HepG2 (cell line): Measurements from ENCODE around the gene EEF2. TPM values are rescaled to one million over a fixed set of nuclear protein-coding genes. Genes with fewer than 3 reads are reported as not detected.
A peak's percentile ranks its signal among the peaks of the same experiment; 100 is the strongest.

Source experiments
- ARHGAP35 ChIP-seq: sonication (generic); formaldehyde crosslinking; IDR thresholded peaks from 2 replicates; pipeline ENCODE4 v1.9.0; 2022; ENCODE audit warnings: mild to moderate bottlenecking, inconsistent platforms, moderate library complexity, missing genetic modification reagents, borderline replicate concordance
- GABPB1 ChIP-seq: IDR thresholded peaks from 2 replicates; pipeline ENCODE4 v1.6.1; 2016; ENCODE audit warnings: mild to moderate bottlenecking, missing genetic modification reagents, moderate library complexity, missing compliant biosample characterization
- KMT2A ChIP-seq: sonication (generic); formaldehyde crosslinking; IDR thresholded peaks from 2 replicates; pipeline ENCODE4 v1.4.0; 2020; ENCODE audit warnings: missing genetic modification reagents
- PAWR ChIP-seq: sonication (generic); formaldehyde crosslinking; IDR thresholded peaks from 2 replicates; pipeline ENCODE4 v1.4.0; 2020; ENCODE audit warnings: missing genetic modification reagents, mild to moderate bottlenecking, borderline replicate concordance
- RXRB ChIP-seq: IDR thresholded peaks from 2 replicates; pipeline ENCODE4 v1.6.1; 2016; ENCODE audit warnings: borderline replicate concordance, missing genetic modification reagents, missing compliant biosample characterization
- SCMH1 ChIP-seq: sonication (generic); formaldehyde crosslinking; IDR thresholded peaks from 2 replicates; pipeline ENCODE4 v1.9.0; 2021; ENCODE audit warnings: missing genetic modification reagents, mild to moderate bottlenecking, borderline replicate concordance
- SIX4 ChIP-seq: sonication (generic); formaldehyde crosslinking; IDR thresholded peaks from 2 replicates; pipeline ENCODE4 v1.4.0; 2020; ENCODE audit warnings: missing genetic modification reagents
- SOX6 ChIP-seq, 2 experiments: fragments of 450-650 bp in 1 of 2; sonication (generic) in 1 of 2; formaldehyde crosslinking in 1 of 2; IDR thresholded peaks; 2 replicates each; pipeline versions ENCODE4 v1.4.0 to v1.6.1; 2017 to 2020; ENCODE audit warnings: antibody characterized with exemption in 1 of 2, mild to moderate bottlenecking in 1 of 2, missing genetic modification reagents in 1 of 2
- SP140L ChIP-seq: sonication (generic); formaldehyde crosslinking; IDR thresholded peaks from 2 replicates; pipeline ENCODE4 v1.4.0; 2020; ENCODE audit warnings: missing genetic modification reagents, borderline replicate concordance
- ZBTB8A ChIP-seq: sonication (generic); formaldehyde crosslinking; IDR thresholded peaks from 2 replicates; pipeline ENCODE4 v1.4.0; 2020; ENCODE audit warnings: mild to moderate bottlenecking, low read depth, missing genetic modification reagents, borderline replicate concordance
- ZFP37 ChIP-seq: sonication (generic); formaldehyde crosslinking; IDR thresholded peaks from 2 replicates; pipeline ENCODE4 v1.4.0; 2020; ENCODE audit warnings: missing genetic modification reagents, borderline replicate concordance
- ZNF224 ChIP-seq: sonication (generic); formaldehyde crosslinking; IDR thresholded peaks from 2 replicates; pipeline ENCODE4 v1.5.0; 2020; ENCODE audit warnings: mild to moderate bottlenecking, missing genetic modification reagents
- ZNF282 ChIP-seq: fragments of 450-650 bp; IDR thresholded peaks from 2 replicates; pipeline ENCODE4 v1.6.1; 2018; ENCODE audit not compliant: partially characterized antibody
- ZNF317 ChIP-seq: sonication (generic); formaldehyde crosslinking; IDR thresholded peaks from 2 replicates; pipeline ENCODE4 v1.5.0; 2020; ENCODE audit warnings: mild to moderate bottlenecking, missing genetic modification reagents
- ZNF367 ChIP-seq: sonication (generic); formaldehyde crosslinking; IDR thresholded peaks from 2 replicates; pipeline ENCODE4 v1.4.0; 2020; ENCODE audit warnings: missing genetic modification reagents, borderline replicate concordance
- ZNF616 ChIP-seq: sonication (generic); formaldehyde crosslinking; IDR thresholded peaks from 2 replicates; pipeline ENCODE4 v1.5.0; 2020; ENCODE audit warnings: low read depth, mild to moderate bottlenecking, missing genetic modification reagents
- ZNF780A ChIP-seq: sonication (generic); formaldehyde crosslinking; IDR thresholded peaks from 2 replicates; pipeline ENCODE4 v1.8.0; 2022; ENCODE audit warnings: mild to moderate bottlenecking, missing genetic modification reagents, moderate library complexity
- polyA plus RNA-seq, 8 experiments: library from polyadenylated mRNA; depleted of rRNA in 3 of 8; stranded (reverse) in 7 of 8; unstranded in 1 of 8; fragments of >200 nt; fragmentation: Illumina TruSeq in 4 of 8; extraction: Trizol in 4 of 8; gene quantifications; 2 replicates each; pipeline versions ENCODE4 v1.2.1 to v1.2.3, GENCODE V29; 2011 to 2016; ENCODE audit warnings: low read depth in 4 of 8, missing spikeins in 1 of 8, mixed read lengths in 1 of 8; ENCODE audit not compliant: insufficient read depth in 1 of 8
- total RNA-seq, 5 experiments: library from RNA; depleted of rRNA; stranded (reverse); fragments of >200 nt; fragmentation: Illumina TruSeq; extraction: Trizol; gene quantifications; 2 replicates each; pipeline ENCODE4 v1.2.3, GENCODE V29; 2016; ENCODE audit warnings: low read depth in 1 of 5
- TF ChIP-seq, protein P1 (sequence below): sonication (generic); formaldehyde crosslinking; IDR thresholded peaks from 2 replicates; pipeline ENCODE4 v1.4.0; 2020; ENCODE audit warnings: missing genetic modification reagents, mild to moderate bottlenecking, borderline replicate concordance
- TF ChIP-seq, protein P2 (sequence below): IDR thresholded peaks from 2 replicates; pipeline ENCODE4 v1.6.1; 2018; ENCODE audit warnings: missing genetic modification reagents
- TF ChIP-seq, protein P3 (sequence below): sonication (generic); formaldehyde crosslinking; IDR thresholded peaks from 2 replicates; pipeline ENCODE4 v1.5.1; 2020; ENCODE audit warnings: mild to moderate bottlenecking, missing genetic modification reagents, moderate library complexity

The EEF2 gene
- total and polyA plus RNA-seq, 2 of the 13 experiments (the other 11 are each of a cell fraction or from before 2014, with no cell fraction given): 1,441 to 1,777 TPM

DNA sequence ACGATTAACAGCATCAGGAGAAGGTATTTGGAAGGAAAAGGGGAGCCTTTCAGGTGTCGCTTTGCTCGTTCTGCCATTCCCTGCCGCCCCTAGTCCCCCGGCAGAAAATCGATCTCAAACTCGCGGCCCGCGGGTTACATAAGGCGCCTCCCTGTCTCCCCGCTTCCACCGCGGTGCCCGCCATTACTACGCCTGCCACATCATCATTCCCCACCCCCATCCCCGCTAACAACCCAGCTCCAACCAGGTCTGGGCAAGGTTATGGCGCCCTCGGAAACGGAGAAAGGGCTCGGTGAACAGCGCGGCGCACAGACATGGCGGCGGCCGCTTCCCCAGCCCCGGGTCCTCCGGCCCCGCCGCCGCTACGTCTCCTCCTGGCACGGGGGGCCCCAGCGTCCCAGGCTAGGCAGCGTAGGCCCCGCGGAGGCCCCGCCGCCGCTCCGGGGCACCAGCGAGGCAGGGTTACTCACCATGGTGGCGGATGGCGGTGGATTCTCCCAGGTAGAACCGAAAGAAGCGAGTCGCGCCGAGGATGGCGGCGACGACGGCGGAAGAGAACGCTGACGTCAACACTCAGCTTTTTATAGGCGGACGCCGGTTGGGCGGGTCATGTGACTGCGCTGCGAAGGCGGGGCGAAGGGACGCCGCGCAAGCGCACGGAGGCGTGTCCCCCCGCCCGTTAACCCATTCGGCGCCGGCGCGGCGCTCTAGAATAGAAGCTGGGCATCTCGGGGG, at the start of gene EEF2 (continued):
- TF ChIP-seq, protein P1, sequence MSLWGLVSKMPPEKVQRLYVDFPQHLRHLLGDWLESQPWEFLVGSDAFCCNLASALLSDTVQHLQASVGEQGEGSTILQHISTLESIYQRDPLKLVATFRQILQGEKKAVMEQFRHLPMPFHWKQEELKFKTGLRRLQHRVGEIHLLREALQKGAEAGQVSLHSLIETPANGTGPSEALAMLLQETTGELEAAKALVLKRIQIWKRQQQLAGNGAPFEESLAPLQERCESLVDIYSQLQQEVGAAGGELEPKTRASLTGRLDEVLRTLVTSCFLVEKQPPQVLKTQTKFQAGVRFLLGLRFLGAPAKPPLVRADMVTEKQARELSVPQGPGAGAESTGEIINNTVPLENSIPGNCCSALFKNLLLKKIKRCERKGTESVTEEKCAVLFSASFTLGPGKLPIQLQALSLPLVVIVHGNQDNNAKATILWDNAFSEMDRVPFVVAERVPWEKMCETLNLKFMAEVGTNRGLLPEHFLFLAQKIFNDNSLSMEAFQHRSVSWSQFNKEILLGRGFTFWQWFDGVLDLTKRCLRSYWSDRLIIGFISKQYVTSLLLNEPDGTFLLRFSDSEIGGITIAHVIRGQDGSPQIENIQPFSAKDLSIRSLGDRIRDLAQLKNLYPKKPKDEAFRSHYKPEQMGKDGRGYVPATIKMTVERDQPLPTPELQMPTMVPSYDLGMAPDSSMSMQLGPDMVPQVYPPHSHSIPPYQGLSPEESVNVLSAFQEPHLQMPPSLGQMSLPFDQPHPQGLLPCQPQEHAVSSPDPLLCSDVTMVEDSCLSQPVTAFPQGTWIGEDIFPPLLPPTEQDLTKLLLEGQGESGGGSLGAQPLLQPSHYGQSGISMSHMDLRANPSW: 0 out of 2 replicates have a peak, but pooled peaks have one; percentile 71
- TF ChIP-seq PAWR (CRISPR knock-in tag) (no peak), SP140L (CRISPR knock-in tag) (no peak; the same call in 1 of the 2 replicates), SCMH1 (CRISPR knock-in tag) (no peak), SOX6 (IDR thresholded peaks at IDR 0.05) (no peak), SOX6 (CRISPR knock-in tag; IDR thresholded peaks at IDR 0.05) (peak; percentile 32; the same call in 1 of the 2 replicates), KMT2A (CRISPR knock-in tag) (no peak), GABPB1 (CRISPR knock-in tag) (peak; percentile 91), ZFP37 (CRISPR knock-in tag) (no peak), ZNF282 (no peak), RXRB (CRISPR knock-in tag) (peak; percentile 62), ZNF317 (CRISPR knock-in tag) (no peak), ZBTB8A (0 out of 2 replicates have a peak, but pooled peaks have one; percentile 56), ZNF367 (CRISPR knock-in tag) (no peak), ARHGAP35 (CRISPR knock-in tag) (peak; percentile 63), SIX4 (CRISPR knock-in tag) (no peak), ZNF616 (CRISPR knock-in tag) (peak; percentile 66; the same call in 1 of the 2 replicates), ZNF224 (CRISPR knock-in tag) (peak; percentile 59), ZNF780A (CRISPR knock-in tag) (0 out of 2 replicates have a peak, but pooled peaks have one; percentile 75)
- TF ChIP-seq, protein P2, sequence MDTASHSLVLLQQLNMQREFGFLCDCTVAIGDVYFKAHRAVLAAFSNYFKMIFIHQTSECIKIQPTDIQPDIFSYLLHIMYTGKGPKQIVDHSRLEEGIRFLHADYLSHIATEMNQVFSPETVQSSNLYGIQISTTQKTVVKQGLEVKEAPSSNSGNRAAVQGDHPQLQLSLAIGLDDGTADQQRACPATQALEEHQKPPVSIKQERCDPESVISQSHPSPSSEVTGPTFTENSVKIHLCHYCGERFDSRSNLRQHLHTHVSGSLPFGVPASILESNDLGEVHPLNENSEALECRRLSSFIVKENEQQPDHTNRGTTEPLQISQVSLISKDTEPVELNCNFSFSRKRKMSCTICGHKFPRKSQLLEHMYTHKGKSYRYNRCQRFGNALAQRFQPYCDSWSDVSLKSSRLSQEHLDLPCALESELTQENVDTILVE (CRISPR knock-in tag): peak; percentile 84; the same call in 1 of the 2 replicates
- TF ChIP-seq, protein P3, sequence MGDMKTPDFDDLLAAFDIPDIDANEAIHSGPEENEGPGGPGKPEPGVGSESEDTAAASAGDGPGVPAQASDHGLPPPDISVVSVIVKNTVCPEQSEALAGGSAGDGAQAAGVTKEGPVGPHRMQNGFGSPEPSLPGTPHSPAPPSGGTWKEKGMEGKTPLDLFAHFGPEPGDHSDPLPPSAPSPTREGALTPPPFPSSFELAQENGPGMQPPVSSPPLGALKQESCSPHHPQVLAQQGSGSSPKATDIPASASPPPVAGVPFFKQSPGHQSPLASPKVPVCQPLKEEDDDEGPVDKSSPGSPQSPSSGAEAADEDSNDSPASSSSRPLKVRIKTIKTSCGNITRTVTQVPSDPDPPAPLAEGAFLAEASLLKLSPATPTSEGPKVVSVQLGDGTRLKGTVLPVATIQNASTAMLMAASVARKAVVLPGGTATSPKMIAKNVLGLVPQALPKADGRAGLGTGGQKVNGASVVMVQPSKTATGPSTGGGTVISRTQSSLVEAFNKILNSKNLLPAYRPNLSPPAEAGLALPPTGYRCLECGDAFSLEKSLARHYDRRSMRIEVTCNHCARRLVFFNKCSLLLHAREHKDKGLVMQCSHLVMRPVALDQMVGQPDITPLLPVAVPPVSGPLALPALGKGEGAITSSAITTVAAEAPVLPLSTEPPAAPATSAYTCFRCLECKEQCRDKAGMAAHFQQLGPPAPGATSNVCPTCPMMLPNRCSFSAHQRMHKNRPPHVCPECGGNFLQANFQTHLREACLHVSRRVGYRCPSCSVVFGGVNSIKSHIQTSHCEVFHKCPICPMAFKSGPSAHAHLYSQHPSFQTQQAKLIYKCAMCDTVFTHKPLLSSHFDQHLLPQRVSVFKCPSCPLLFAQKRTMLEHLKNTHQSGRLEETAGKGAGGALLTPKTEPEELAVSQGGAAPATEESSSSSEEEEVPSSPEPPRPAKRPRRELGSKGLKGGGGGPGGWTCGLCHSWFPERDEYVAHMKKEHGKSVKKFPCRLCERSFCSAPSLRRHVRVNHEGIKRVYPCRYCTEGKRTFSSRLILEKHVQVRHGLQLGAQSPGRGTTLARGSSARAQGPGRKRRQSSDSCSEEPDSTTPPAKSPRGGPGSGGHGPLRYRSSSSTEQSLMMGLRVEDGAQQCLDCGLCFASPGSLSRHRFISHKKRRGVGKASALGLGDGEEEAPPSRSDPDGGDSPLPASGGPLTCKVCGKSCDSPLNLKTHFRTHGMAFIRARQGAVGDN (CRISPR knock-in tag): peak; percentile 89
